ENCODE results near the gene SPINT1.

SPINT1 gene, protein sequence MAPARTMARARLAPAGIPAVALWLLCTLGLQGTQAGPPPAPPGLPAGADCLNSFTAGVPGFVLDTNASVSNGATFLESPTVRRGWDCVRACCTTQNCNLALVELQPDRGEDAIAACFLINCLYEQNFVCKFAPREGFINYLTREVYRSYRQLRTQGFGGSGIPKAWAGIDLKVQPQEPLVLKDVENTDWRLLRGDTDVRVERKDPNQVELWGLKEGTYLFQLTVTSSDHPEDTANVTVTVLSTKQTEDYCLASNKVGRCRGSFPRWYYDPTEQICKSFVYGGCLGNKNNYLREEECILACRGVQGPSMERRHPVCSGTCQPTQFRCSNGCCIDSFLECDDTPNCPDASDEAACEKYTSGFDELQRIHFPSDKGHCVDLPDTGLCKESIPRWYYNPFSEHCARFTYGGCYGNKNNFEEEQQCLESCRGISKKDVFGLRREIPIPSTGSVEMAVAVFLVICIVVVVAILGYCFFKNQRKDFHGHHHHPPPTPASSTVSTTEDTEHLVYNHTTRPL

DNA sequence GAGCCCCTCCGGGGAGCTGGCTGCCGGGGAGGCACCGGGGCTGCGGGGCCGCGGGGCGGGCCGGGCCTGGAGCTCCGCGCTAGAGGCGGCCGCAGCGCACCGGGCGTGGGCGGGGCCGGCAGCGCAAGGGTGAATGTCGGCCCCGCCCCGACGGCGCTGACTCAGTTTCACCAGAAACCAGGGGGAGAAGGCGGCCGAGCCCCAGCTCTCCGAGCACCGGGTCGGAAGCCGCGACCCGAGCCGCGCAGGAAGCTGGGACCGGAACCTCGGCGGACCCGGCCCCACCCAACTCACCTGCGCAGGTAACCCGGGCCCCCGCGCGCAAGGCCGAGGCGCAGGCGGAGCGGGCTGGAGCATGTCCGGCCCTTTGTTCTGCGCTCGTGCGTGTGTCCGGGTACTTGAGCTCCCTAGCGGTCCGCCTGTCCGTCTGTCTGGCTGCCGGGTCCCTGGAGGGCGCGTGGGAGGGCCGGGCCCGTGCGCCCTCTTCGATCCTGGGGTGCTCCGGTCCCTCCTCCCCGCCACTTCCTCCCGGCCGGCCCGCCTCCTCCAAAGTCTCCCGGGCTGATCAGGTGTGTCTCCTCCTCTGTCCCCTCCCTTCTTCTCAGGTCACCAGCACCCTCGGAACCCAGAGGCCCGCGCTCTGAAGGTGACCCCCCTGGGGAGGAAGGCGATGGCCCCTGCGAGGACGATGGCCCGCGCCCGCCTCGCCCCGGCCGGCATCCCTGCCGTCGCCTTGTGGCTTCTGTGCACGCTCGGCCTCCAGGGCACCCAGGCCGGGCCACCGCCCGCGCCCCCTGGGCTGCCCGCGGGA, at the start of gene SPINT1:
TSS of gene SPINT1 (plus strand) at position 164 of the 811 bp plus-strand sequence. CDS start at position 671, 507 bp downstream.
- DNase-seq (ENCODE audit: low spot score): no peak

DNA sequence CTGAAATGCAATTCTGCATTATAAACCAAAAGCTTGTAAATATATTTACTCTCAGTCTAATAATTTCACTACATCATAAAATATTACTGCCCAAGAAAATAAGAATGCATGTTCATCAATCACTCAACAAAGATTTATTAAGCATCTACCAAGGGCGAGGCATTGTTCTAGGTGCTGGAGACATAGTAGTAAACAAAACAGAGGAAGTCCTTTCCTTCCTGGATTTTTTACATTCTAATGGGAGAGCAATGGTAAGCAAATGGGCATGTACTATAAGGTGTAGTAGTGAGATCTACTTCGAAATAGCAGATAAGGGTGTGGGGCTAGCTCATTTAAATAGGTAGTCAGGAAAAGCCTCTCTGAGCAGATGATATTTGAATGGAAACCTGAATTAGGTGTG, 47.8 kb upstream of the SPINT1 start:
- no peak for DNase-seq (ENCODE audit: low spot score)

DNA sequence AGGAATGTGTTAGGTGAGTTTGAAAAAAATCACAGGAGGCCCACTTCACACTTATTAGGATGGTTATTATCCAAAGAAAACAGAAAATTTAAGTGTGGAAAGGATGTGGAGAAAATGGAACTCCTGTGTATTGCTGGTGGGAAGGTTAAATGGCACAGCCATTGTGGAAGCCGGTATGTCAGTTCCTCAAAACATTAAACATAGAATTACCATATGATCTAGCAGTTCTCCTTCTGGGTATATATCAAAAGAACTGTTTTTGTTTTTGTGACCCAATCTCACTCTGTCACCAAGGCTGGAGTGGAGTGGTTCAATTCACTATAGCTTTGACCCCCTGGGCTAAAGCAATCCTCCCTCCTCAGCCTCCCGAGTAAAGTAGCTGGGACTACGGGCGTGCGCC, 47.3 kb upstream of the SPINT1 start:
- DNase-seq (ENCODE audit: low spot score): no peak

DNA sequence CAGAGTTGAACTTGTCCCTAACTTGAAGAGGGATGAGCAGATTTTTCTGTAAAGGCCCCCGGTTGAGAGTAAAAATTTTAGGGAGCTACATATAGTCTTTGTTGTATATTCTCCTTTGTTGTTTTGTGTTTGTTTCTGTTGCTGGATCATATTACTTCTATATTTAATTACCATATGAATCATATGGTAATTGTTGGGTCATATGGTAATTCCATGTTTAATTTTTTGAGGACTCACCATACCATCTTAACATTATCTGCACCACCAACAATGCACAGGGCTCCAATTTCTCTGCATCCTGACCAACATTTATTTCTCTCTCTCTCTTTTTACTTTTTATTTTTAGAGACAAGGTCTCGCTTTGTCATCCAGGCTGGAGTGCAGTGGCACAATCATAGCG, 44.3 kb upstream of the SPINT1 start:
- DNase-seq (ENCODE audit: low spot score): no peak

DNA sequence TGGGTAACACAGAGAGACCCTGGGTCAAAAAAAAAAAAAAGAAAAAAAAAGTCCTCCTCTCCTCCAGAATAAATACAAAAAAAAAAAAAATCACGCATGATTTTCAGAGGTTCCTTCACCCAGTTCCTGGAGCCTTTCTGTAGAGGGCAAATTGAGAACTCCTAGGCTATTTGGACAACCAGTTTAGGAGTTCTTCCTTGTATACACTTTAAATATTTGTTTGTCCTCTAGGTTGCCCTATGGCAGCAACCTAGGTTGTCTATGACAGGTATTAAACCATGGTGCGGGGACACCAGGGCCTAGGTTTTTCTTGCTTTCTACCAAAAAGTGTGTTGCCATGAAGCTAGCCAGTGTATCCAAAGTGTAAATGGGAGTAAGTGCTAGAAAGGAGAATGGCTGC, 40.8 kb upstream of the SPINT1 start:
- no peak for DNase-seq (ENCODE audit: low spot score)

DNA sequence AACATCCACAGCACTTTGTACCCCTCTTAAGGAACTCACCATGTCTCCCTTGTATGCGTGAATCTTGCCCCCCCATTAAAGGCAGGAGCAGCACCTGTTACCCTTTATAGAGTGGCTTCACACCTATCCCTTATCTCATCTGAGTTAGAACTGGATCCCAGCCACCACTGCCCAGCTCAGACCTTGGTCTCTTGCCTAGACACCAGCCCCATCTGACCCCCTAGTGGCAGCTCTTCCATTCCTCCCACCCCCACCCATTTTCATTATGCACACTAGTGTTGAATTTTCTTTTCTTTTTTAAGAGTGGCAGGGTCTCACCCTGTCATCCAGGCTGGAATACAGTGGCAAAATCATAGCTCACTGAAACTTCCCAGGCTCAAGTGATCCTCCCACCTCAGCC, 40.2 kb upstream of the SPINT1 start:
- no peak for DNase-seq (ENCODE audit: low spot score)

DNA sequence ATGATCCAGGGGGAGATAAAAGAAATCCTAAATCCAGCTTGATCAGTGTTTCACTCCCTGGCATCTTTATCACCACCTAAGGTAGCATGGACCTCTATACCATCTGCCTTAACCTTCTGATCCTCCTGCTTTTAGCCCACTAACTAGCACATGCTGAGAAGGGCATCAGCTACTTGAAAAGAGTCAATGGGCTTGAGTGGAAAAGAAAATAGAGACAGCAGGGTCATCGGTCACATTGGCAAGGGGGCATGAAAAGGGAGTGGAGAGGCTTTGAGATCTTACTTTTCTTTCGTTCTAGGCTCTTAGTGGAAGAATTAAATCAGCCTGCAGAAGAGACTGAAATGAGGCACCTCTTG, 37.2 kb upstream of the SPINT1 start:
- no peak for DNase-seq (ENCODE audit: low spot score)

DNA sequence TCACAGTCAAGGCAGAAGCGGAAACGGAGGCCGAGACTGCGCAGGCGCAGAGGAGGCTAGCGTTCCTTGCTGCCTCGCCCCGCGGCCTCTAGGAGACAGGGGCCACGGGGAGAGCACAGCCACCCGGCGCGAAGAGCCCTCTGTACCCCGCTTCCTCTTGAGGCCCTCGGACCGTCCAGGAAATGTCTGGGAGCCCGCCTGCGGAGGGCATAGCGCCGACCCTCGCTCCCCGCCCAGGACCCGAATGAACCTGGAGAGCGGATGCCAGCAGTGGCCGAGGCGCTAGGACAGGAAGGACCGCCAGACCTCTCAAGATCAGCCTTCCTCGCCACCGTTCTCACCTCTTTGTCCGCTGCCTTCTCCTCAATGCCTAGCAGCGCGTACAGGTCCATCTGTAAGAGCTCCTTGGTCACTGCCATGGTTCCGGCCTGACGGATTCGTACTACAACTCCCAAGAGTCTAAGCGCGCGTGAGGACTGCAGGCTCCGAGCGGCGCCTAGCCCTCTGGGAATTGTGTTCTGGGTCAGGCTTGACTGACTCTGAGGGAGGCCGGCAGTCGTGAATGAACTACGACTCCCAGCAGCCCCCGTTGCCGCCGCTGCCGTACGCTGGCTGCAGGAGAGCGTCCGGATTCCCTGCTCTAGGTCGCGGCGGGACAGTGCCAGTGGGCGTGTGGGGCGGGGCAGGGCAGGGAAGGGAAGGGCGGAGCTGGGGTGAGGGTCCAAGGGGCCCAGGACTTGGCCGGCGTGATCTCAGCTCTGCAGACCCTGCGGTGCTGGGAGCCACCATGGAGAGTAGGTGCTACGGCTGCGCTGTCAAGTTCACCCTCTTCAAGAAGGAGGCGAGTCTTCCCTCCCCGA, 36.6 kb upstream of the SPINT1 start, which contains the start of the genes DNAJC17 and ZFYVE19:
TSS of gene DNAJC17 (minus strand) at position 446 of the 860 bp plus-strand sequence. CDS start at position 419, 27 bp downstream.
TSS of gene ZFYVE19 (plus strand) at position 62 of the 860 bp plus-strand sequence. CDS start at position 563, 501 bp downstream.
- DNase-seq (ENCODE audit: low spot score): peak; percentile 93

DNA sequence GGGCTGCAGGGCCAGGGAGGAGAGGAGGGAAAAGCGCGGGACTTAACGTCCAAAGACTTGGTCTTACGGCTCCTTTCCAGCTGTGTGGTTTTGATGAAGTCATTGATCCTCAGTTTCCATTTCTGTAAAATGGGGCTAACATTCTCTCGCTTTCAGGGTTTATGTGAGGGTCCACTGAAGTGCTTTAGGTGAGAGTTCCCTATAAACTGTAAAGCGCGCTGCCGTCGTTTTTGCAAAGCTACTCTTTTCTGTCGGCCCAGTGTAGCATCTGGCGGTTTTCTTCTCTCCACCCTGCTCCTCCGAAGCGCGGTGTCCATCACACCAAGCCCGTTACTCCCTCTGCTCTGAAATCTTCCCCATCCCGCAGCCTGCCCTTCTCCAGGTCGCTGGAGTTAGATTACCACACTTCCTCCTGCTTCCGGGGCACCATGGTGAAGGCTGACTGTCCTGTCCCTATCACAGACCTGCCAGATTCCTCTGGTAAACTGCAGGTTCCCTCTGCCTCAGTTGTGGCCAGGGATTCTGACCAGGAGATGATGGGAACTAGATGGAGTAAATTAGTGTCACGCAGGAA, 35.9 kb upstream of the SPINT1 start:
- DNase-seq (ENCODE audit: low spot score): no peak

DNA sequence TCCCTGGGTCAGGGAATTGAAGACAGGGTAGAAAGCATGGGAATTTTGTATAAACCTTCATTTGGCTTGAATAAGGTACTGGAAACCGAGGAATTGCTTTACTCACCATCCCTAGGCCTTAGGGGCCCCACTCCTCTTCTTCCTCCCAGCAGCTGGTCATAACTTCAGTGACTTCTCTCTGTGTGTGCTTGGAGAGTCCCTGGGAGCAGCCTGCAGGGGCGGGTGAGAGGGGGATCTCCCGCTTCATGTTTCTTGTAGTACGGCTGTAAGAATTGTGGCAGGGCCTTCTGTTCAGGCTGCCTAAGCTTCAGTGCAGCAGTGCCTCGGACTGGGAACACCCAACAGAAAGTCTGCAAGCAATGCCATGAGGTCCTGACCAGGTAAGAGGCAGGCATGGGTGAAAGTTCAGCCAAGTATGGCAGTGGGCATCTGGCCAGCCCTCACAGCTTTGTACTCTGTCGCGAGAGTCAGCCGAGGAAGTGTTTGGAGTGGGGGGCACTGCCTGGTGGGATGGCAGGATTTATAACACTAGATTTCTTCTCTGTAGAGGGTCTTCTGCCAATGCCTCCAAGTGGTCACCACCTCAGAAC, 34.9 kb upstream of the SPINT1 start:
- DNase-seq (ENCODE audit: low spot score): no peak

DNA sequence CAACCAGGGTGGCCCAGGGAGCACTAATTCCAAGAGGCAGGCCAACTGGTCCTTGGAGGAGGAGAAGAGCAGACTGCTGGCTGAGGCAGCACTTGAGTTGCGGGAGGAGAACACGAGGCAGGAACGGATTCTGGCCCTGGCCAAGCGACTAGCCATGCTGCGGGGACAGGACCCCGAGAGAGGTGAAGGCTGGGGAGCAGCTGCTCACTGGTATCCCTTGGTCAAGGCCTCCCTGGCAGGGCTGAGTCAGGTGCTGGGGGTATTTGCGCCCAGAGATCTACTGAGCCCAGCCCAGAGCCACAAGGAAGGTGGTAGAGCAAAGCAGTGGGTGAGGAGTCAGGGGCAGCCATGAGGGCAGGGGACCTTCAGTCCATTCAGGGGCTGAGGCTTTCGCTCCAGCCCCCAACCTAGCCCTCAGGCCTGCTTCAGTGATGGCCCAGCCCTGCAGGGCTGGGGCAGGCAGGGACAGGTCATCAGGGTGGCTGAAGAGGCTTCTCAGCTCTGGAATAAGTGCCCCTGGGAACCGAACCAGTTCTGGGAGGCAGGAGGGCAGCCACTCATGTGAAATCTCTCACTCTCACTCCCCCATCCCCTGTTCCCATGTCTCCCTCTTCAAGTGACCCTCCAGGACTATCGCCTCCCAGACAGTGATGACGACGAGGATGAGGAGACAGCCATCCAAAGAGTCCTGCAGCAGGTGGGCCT, 31.0 kb upstream of the SPINT1 start:
- no peak for DNase-seq (ENCODE audit: low spot score)

DNA sequence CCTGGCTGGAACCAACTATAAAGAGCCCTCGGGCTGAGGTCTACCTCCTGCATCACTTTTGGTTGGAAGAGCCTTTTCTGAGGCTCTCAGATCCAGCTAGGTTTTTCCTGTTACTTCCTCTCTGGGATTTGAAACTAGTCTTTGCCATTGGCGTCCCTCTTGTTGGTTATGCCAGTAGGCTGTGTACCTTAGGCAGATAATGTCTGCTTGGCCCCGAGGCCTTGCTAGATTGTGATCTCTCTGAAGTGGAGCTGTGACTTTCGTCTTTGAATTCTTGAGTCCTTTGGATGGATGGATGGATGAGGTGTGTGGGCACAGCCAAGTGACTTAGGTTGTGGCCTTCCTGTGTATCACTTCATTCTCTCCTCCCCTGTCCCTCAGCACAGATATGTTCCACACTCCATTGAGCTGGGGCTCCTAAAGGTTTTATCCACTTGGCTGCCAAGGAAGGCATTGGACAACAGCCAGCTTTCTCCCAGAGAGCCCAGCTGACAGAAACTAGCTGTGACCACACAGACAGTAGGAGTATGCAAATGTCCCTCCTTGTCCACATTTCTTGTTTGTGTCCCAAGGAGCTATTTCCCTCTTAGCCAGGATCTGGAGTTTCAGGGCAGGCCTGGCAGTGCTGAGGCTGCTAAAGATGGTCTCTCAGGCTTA, 28.7 kb upstream of the SPINT1 start:
- no peak for DNase-seq (ENCODE audit: low spot score)

DNA sequence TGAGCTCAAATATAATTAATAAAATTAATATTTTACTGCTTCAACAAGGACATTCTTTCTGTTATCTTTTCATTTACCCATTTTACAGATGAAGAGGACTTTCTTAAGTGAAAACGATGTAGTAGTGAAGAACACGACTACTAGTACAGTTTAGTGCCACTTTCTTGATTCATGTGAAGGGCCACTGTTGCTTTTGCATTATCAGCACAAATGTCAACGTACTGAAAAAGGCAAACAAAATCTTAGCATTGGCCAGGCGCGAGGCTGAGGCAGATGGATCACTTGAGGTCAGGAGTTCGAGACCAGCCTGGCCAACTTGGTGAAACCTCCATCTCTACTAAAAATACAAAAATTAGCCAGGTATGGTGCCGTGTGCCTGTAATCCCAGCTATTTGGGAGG, 24.8 kb upstream of the SPINT1 start:
- DNase-seq (ENCODE audit: low spot score): no peak

DNA sequence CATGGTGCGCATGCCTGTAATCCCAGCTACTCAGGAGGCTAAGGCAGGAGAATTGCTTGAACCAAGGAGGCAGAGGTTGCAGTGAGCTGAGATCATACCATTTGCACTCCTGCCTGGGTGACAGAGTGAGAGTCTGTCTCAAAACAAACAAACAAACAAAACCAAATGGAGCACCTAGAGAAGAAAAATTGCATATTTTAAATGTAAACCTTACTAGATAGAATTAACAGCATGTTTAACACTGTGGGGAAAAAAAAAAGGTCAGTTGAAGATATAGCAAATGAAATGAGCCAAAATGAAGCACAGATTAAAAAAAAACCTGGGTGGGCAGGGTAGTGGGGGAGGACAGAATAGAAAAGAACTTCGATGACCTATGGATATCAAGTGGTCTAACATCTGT, 22.7 kb upstream of the SPINT1 start:
- DNase-seq (ENCODE audit: low spot score): no peak

DNA sequence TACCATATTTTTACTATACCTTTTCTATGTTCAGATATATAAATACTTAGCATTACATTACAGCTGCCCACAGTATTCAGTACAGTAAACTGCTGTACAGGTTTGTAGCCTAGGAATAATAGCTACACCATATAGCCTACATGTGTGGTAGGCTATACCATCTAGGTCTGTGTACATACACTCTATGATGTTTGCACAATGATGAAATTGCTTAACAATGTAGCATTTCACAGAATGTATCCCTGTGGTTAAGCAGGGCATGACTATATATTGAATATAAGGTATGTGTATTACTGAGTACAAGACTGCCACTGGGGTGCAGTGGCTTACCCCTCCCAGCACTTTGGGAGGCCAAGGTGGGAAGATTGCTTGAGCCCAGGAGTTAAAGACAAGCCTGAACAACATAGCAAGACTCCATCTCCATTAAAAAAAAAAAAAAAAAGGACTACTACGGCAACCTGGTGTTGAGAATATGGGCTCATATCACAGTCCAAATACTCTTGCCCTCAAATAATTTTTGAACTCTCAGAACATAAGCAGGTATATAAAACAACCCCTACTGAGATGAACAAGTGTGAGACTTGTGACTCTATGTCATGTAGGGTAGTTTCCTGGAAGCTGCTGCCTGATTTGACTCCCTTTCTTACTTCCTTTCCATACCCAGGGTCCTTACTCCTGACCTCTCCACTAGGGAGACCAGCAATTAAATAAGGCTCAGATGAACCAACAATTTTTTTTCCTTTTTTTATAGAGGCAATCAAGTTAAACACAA, 20.1 kb upstream of the SPINT1 start:
- DNase-seq (ENCODE audit: low spot score): no peak

DNA sequence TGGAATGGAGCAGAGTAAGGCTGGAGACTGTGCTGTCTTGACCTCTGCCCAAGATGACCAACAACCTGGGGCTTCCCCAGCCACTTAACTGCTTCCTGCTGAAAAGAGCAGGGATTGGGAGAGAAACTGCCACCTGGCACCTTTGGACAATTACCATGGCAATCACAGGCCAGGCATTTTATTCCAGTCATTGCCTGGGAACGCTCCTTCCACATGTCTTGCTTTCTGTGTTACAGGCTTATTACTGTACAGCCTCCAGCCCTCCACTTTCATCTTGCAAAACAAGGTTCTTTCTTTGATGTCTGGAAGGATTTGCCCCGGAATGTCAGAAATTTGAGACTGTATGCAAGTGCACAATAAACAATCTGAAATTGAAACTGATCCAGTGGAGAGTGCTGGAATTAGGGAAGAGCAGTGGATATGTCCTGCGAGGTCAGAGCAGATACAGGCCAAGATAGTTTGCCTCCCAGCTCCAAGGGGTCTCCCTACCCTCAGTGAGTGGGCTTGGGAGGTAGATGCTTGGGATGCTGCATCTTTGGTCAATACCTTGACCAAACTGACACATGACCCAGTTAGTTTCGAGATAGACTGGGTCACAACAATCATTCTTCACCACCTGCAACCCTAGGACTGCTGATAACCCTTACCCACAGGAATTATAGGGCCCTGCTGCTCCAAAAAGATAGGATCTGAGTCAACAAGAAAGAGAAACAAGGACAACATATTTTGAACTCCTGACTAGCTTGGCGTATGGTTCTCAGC, 18.0 kb upstream of the SPINT1 start:
- DNase-seq (ENCODE audit: low spot score): no peak

DNA sequence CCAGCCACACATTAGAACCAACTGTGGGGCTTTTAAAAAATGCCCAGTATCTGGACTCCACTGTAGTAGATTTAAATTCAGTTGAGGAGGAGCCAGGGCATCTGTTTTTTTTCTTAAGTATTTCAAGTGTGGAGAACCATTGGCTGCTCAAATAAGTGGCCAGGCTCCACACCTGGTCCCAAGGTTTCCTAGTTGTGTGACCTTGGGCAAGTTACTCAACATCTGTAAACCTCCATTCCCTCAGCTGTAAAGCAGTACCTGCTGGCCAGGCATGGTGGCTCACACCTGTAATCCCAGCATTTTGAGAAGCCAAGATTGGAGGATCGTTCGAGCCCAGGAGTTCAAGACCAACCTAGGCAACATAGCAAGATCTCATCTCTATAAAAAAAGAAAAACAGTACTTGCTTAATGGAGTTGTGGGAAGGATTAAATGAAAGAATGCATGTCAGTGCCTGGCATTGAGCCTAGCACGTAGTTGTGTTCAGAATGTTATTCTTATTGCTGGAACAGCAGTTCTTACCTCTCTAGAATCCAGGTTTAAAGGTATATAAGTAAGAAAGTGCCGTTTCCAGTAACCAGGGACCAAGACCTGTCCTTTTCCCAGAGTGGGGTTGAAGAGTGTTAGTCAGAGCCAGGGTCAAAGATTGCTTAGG, 17.3 kb upstream of the SPINT1 start:
- DNase-seq (ENCODE audit: low spot score): no peak
